Osteoblast (primary cell): Measurements from ENCODE around the gene SPATS2L. TPM values are rescaled to one million over a fixed set of nuclear protein-coding genes. Genes with fewer than 3 reads are reported as not detected.

Experiments used
- DNase-seq: peaks from one replicate; pipeline ENCODE4 v3.0.0; 2011; ENCODE audit warnings: low spot score, mixed read lengths; ENCODE audit not compliant: insufficient read length; ENCODE audit errors: missing footprints
- H2AFZ ChIP-seq: 2 replicates; pipeline ENCODE4 v1.6.0; 2011; ENCODE audit warnings: mild to moderate bottlenecking, low read length
- H3K27ac ChIP-seq: 2 replicates; pipeline ENCODE4 v1.5.1; 2011; ENCODE audit warnings: mild to moderate bottlenecking, low read depth, low read length, moderate library complexity
- H3K27me3 ChIP-seq: 2 replicates; pipeline ENCODE4 v1.6.0; 2012; ENCODE audit warnings: mild to moderate bottlenecking, control low read depth, inconsistent platforms, low read length, moderate library complexity; ENCODE audit not compliant: insufficient read depth
- H3K36me3 ChIP-seq: 2 replicates; pipeline ENCODE4 v1.5.1; 2011; ENCODE audit warnings: mild to moderate bottlenecking, low read length, control low read depth, moderate library complexity; ENCODE audit not compliant: insufficient read depth
- H3K4me1 ChIP-seq: 2 replicates; pipeline ENCODE4 v1.5.1; 2011; ENCODE audit warnings: mild to moderate bottlenecking, low read length, control low read depth, moderate library complexity; ENCODE audit not compliant: insufficient read depth
- H3K4me2 ChIP-seq: 2 replicates; pipeline ENCODE4 v1.6.0; 2011; ENCODE audit warnings: mild to moderate bottlenecking, low read length; ENCODE audit not compliant: insufficient read depth
- H3K4me3 ChIP-seq: fragments of 200-600 bp; sonication (generic); 3 replicates; pipeline ENCODE4 v1.5.1; 2012; ENCODE audit warnings: mild to moderate bottlenecking, low read length, inconsistent platforms; ENCODE audit not compliant: insufficient read depth
- H3K79me2 ChIP-seq: 2 replicates; pipeline ENCODE4 v1.6.0; 2012; ENCODE audit warnings: mild to moderate bottlenecking, low read length, control low read depth, inconsistent platforms; ENCODE audit not compliant: insufficient read depth
- H3K9me3 ChIP-seq: 2 replicates; pipeline ENCODE4 v1.5.1; 2011; ENCODE audit warnings: low read depth, low read length, control low read depth
- H4K20me1 ChIP-seq: 2 replicates; pipeline ENCODE4 v1.6.0; 2012; ENCODE audit warnings: mild to moderate bottlenecking, low read length, control low read depth; ENCODE audit not compliant: insufficient read depth
- CTCF ChIP-seq: IDR thresholded peaks from 2 replicates; pipeline ENCODE4 v1.5.1; 2011; ENCODE audit warnings: mild to moderate bottlenecking, low read depth, low read length, moderate library complexity; ENCODE audit errors: extremely low read depth
- total RNA-seq: library from RNA; depleted of rRNA; stranded (reverse); fragments of >200 nt; gene quantifications from 2 replicates; pipeline ENCODE4 v1.2.3, GENCODE V29; 2012

The SPATS2L gene
- total RNA-seq, 1 donor: 74.6 TPM

DNA sequence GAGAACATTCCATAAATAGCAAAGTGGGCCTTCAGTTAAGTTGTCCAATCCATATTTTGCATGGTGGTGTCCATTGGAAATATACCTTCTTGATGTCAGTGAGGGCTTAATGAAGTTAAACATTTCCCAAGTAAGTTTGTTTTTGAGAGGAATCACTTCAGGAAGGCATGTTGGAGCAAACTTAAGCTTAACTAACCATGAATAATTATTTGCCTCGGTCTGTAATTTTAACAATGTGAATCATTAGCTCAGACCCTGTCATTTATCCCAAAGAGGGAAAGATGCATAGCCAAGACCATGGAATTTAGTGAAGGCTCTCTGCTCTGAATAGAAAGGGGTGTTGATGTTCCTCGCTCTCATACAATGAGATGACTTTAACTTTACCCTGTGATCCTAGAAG lies 47.4 kb downstream of the SPATS2L start:
- Histone ChIP-seq H2AFZ (no peak overlapping the region), H3K4me1 (peaks cover 47% of the 10 kb centered on the region), H3K27ac (no peak overlapping the region), H3K4me2 (no peak overlapping the region), H3K9me3 (no peaks in the 10 kb centered on the region), H3K4me3 (no peak overlapping the region), H3K79me2 (peaks cover 69% of the 10 kb centered on the region), H4K20me1 (no peaks in the 10 kb centered on the region), H3K36me3 (peaks cover 3% of the 10 kb centered on the region), H3K27me3 (no peaks in the 10 kb centered on the region)
- TF ChIP-seq CTCF: no peak
- no peak for DNase-seq

- H3K79me2 ChIP-seq: peaks cover 68% of the 10 kb centered on the region
- peaks cover 47% of the 10 kb centered on the region for H3K4me1 ChIP-seq
- no peaks in the 10 kb centered on the region for H4K20me1 ChIP-seq
- no peak overlapping the region for H3K4me3 ChIP-seq
- H2AFZ ChIP-seq: no peak overlapping the region
- H3K36me3 ChIP-seq: no peaks in the 10 kb centered on the region
- DNase-seq: no peak
- H3K27me3 ChIP-seq: no peaks in the 10 kb centered on the region
- H3K9me3 ChIP-seq: no peaks in the 10 kb centered on the region
- H3K4me2 ChIP-seq: no peak overlapping the region
- TF ChIP-seq CTCF: no peak
- H3K27ac ChIP-seq: no peak overlapping the region
Observed at GRCh38 chr2:200354833-200355751, 48.6 kb downstream of the SPATS2L start.

- H3K27ac ChIP-seq: no peak overlapping the region
- H3K4me1 ChIP-seq: peaks cover 41% of the 10 kb centered on the region
- H3K4me2 ChIP-seq: no peak overlapping the region
- H3K4me3 ChIP-seq: no peak overlapping the region
- no peak for DNase-seq
- no peaks in the 10 kb centered on the region for H3K9me3 ChIP-seq
- TF ChIP-seq CTCF: no peak
- H3K27me3 ChIP-seq: no peaks in the 10 kb centered on the region
- no peaks in the 10 kb centered on the region for H3K36me3 ChIP-seq
- H4K20me1 ChIP-seq: no peaks in the 10 kb centered on the region
- H3K79me2 ChIP-seq: peaks cover 74% of the 10 kb centered on the region
- H2AFZ ChIP-seq: no peak overlapping the region
Observed at GRCh38 chr2:200356321-200356720, 49.8 kb downstream of the SPATS2L start.

DNA sequence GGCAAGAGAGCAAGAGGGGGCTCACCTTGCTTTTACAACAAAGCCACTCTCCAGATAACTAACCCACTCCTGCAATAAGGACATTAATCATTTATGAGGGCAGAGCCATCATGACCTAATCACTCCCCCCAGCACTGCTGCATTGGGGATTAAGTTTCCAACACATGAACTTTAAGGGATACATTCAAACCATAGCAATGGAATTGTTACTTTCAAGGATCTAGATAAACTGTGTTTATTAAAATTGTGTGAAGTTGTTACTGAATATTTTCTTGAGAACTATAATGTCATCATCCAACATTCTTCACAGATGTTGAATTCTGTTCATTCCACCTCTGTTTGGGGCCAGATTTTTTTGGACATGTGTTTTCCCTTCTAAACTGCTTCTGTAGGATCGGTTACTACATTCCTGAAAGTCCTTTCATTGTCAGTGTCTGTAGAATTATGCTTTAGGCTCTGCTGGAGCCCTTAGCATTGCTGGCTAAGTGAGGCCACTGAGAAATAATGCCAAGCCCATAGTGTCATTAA lies 50.4 kb downstream of the SPATS2L start:
- Histone ChIP-seq H3K27me3 (no peaks in the 10 kb centered on the region), H3K36me3 (no peaks in the 10 kb centered on the region), H3K4me2 (peak overlapping the region; percentile 12), H4K20me1 (no peaks in the 10 kb centered on the region), H2AFZ (no peak overlapping the region), H3K9me3 (no peaks in the 10 kb centered on the region), H3K27ac (peak overlapping the region; percentile 45), H3K4me1 (peaks cover 36% of the 10 kb centered on the region), H3K79me2 (peaks cover 73% of the 10 kb centered on the region), H3K4me3 (no peak overlapping the region)
- no peak for TF ChIP-seq CTCF
- DNase-seq: no peak
